Activated naive CD8-positive, alpha-beta T cell treated with anti-CD3 and anti-CD28 coated beads, Interleukin-2, amount 50 U/mL, for 16 hours (primary cell): ENCODE measurements around the gene WHAMM.
A peak's percentile ranks its signal among the peaks of the same experiment; 100 is the strongest.
"Not testable (repeated sequence)": the region's sequence is repeated elsewhere in the genome, so short reads cannot be mapped to it uniquely, and the experiment has no call there.

Experiments used
- DNase-seq: peaks from one replicate; pipeline ENCODE4 v3.0.0-alpha.2; 2020; ENCODE audit warnings: low read depth, low spot score

Gene WHAMM

GRCh38 chr15:82838096-82838735, 28.8 kb downstream of the WHAMM start:
- no peak for DNase-seq

DNA sequence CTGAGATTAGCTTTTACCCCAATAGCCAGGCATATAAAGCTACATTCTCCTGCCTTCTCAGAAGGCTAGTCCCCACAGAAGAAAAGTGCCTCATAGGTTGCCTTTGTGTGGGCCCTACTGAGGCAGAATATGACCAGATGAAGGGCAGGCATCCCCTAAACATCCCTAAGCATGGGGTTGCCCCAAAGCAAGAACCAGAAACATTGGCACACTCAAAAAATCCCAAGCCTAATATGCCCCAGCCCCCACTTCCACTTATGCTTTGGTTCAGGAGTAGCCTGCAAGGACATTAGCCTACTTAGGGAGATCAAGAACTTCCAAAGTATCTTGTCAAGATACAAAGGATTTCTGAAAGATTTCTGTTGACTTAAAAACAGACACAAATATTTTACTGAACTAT, 29.7 kb downstream of the WHAMM start:
- DNase-seq: no peak

DNA sequence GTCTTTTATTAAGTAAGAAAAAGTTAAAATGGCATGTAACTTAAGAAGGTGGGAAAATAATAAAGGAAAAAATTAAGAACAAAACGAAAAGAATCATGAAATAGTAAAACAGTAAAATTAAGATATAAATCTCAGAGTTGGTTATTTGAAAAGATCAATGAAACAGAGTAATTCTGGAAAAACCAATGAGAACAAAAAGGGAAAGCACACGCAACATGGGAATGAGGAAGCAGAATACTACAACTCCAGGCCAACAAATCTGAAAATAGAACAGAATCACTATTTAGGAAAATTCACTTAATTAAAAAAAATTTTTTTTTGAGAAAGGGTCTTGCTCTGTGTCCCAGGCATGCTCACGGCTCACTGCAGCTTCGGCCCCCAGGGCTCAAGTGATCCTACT, 30.7 kb downstream of the WHAMM start:
- DNase-seq: no peak

- no peak for DNase-seq
Observed at GRCh38 chr15:82843566-82843965, 34.1 kb downstream of the WHAMM start.

DNA sequence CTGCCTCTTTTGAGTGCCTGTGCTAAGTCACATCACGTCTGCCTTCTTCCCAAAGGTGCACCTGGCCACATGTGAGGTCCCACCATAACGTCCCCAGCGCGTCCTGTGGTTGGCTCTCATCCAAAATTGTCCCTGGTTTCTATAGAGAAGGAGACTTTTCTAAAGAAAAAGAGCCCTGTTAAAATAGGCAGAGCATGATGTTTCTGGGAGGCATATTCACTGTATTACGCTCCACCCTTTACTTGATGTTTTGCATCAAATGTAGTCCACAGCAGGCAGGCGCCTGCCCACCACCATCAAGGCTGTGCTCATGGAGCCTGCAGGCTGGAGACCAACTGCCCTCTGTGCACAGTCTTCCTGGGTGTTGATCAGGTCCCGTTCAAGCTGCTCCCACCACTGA, 36.3 kb downstream of the WHAMM start:
- no peak for DNase-seq

DNA sequence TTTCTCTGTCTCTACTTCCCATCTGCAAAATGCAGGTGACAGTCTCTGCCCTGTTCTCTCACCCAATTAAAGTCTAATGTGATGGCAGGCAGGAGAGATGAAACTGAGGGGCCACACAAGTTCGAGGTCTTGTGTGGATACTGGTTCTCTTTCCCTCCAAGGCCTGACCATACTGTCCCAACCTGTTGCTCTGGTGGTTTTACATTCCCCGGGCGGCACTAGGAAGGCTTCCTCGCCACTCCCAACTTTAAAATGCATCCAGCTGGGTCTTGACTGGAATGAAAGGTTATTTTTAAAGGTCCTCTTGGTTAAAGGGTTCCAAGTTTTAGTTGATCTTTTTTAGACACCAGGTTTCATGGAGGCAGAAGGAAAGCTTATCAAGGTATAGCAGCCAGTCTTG, 37.2 kb downstream of the WHAMM start:
- no peak for DNase-seq

DNA sequence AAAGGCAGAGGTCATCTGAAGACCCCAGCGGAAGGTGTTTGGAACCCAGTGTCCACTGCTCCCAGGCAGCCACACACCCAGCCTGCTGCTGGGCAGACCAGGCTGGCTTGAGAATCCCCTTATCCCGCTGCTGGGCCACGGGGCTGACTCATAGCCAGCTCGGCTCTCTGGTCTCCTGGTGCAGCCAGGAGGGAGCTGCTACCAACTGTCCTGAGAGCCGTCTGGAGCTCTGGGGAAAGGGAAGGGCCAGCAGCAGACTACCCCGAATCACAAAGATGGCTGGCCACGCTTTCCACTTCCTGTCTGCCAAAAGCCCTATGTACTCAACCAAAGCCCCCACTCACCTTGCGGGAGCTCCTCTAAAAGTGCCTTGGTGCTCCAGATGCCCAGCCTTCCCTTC, 38.3 kb downstream of the WHAMM start:
- DNase-seq: no peak

DNA sequence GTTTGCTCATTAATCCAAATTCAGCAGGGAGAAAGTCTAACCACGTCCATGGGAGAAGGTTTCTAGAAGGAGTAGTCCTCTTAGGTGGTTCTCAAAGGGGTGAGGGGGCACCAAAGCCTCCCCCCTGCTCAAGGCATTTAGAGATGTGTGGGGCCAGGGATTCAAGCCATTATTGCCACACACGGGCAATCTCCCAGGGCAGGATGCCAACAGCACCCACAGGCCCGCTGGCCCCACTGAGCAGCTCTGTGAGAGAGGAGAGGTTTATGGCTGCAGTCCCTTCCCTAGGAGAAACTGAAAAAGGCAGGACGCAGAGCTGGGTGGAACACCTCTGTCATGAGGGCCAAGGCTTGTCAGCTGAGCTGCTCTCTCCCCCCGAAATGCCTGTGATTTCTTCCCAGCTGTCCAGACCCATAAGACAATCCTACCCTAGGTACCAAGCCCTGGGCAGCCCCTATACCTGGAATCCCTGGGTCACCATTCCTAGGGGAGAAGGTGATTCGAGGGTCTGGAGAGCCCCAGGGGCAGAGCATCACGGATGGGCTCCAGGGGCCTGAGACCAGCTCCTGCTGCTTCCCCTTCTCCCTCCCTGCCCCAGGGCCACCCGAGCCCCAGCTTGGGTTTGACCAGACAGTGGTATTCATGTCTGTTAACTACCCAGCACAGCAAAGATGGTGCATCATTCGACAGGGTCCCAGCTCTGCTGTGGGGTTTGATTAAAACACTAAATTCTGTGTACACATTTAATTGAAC, 39.0 kb downstream of the WHAMM start:
- DNase-seq: no peak

DNA sequence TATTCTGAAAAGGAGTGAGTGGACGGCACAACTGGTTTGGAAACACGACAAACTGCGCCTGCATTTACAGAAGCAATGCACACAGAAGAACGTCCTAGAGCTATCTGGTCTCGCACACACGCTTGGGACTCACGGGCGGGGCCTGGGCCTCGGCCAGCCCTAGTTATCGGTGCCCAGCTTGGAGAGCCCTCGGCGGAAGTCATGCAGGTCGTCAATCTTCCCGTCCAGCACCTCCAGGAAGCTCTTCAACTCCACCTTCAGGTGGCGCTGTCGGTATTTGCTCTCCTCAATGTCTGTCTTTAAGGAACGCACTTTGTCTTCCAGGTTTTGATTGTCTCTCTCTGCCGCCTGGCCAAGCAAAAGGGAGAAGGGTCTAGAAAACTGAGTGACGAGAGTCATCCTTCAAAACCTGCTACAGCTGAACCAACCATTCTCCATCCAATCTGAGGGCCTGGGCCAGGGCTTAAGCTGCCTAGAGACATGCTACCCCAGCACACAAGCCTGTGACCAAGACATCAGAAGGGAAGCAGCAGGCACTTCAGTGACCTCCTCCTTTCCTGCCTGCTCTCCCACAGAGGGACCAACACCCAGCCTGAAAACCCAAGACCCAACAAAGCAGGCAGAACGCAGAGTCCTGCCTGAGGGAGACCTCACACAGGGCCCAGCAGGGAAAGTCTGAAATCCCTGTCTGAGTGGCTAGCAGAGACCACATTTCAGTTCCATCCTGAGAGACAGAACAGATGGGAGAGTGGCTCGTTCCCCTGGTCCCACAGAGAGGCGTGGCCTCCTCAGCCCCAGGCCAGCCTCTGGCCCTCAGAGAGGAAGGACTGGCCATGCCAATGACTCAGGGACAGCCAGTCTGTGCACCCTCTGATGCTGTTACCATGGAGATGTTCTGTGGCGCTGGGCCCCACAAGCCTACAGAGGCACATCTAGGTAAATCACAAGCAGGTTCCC, 40.4 kb downstream of the WHAMM start:
- DNase-seq: peak; percentile 10

DNA sequence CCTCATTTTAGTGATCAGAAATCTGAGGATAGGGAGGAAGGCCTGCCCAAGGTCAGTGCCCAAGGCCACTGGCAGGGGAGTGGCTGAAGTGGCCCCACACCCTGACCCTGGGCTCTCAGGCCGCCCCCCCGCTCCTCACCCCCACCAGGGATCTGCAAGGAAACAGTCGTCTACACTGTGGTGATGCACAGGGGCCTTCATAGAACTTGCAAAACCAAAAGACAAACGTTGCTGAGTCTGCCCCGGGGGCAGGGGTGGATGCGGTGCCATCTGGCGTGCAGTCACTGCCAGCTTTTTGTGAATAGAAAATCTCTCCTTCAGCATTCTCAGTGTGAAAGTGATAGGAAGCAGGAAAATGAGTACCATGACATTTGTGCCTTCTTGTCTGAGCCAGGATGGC, 41.3 kb downstream of the WHAMM start:
- DNase-seq: no peak

GRCh38 chr15:82851306-82851850, 42.0 kb downstream of the WHAMM start:
- DNase-seq: no peak

- DNase-seq: no peak
Observed at GRCh38 chr15:82851981-82852511, 42.6 kb downstream of the WHAMM start.

GRCh38 chr15:82852941-82853561, 43.6 kb downstream of the WHAMM start:
- DNase-seq: no peak

DNA sequence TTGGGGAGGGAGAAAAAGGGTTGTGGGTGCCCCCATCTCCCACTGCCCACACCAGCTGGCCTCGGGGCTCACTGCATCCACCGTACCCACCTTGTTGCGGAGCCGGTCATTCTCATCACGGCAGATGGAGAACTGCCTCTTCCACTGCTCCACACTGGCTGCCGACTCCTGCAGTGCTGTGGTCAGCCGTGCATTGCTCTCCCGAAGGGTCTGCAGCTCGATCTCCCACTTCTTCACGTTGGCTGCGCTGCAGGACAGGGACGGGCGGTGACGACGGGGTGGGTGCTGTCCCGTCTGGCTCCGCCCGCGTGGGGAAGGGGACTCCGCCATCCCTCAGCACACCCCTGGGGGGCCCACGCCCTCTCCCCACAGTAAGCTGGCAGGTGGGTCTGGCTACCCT, 45.1 kb downstream of the WHAMM start:
- no peak for DNase-seq

DNA sequence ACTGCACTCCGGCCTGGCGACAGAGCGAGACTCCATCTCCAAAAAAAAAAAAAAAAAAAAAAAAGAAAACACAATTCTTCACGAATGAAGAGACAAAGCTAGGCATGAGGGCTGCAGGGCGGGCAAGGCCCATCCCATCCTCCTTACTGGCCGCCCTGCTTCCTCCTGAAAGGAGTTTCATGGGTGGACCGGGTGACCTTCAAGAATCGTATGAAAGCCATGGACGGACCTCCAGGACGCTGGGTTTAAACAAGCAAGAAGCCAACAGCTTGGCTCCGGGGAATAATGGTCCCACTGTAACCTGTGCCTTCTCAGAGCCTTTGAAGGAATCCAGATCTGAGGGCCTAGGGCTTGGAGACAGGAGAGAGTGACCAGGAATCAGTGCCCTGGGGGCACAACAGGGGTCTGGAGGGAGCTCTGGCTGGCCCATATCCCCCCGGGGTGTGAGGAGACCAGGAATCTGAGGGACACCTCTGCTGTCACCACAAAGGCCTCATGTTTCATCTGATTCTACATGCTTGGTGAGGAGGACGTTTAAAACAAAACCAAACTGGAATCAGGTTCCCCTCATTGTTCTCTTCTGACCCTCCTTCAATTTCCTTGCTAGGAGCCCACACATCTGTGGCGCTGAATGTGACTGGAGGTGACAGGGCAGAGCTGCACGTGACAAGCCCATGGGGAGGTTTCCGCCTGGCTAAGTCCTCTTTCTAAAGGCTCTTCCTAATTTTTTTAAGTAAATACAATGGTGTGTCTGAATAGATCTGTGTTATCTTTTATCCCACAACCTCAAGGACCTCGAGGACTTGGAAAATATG, 46.1 kb downstream of the WHAMM start:
- DNase-seq: no peak

DNA sequence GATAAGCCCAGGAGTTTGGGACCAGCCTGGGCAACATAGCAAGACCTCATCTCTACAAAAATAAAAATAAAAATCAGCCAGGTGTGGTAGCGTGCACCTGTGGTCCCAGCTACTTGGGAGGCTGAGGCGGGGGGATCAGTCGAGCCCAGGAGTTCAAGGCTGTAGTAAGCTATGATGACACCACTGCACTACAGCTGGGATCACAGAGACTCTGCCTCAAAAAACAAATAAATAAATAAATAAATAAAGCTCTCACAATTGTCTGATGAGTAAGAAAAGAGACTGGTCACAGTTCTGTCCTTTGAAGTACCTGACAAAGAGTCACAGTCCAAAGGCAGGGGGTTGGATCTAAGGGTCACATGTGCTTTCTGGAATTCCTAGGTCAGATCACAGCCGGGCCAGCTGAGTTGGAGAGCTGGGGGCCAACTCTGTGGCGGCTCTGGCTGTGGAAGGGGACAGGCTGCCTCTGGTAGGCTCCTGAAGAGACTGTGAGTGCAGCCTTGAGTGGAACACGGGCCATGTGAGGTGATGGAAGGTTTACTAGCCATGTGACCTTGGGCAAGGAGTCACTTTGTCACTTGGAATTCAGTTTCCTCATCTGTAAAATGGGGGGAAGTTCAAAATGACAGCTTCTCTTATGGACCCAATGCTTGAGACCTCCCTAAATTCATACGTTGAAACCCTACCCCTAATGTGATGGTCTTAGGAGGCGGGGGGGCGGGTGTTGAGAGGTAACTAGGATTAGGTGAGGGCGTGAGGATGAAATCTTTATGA, 47.2 kb downstream of the WHAMM start:
- no peak for DNase-seq

DNA sequence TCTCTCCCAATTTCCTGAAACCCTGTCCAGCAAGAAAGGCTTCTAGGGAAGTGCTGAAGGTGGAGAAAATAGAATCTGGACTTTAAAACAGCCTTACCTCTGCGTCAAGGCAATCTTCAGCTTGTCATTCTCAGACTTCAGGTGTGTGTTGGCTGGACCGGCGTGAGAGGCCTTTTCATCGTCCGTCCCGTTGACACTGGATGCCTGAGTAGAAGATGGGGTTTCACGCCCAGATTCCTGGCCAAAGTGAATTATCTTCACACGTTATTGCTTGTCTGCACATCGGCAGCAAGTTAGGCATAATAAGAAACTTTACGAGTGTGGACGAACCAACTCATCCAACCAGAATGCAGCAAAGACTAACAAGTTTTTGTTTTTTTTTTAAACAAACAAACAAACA, 49.5 kb downstream of the WHAMM start:
- no peak for DNase-seq

DNA sequence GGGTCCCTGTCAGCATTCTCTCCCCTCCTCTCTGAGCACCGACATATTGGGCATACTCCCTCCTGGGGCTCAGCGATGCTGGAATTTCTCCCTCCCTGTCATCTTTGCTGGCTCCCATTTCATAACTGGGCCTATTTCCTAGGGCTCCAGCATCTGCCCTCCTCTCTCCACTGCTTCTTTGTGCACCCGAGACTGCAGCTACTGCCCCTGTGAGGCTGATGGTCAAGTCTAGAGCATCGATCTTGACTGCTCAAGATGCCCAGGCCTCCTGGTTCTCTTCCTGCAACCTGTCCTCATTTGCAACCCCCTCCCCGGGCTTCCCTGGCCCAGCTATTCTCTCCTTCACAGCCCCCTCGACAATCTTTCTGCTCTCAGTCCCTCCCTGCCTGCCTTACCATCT, 53.5 kb downstream of the WHAMM start:
- DNase-seq: no peak

GRCh38 chr15:82864967-82865366, 55.5 kb downstream of the WHAMM start:
- no peak for DNase-seq

GRCh38 chr15:82865581-82865980, 56.2 kb downstream of the WHAMM start:
- not testable (repeated sequence) for DNase-seq
